SU-DHL-6 (cell line): ENCODE data around the gene ANXA3.

Experiments
- H2AFZ ChIP-seq: fragments of 200-600 bp; sonication (generic); 2 replicates; pipeline ENCODE4 v1.6.1; 2014; ENCODE audit warnings: low read depth, mild to moderate bottlenecking, moderate library complexity, mixed read lengths, antibody characterized with exemption, low read length; ENCODE audit not compliant: severe bottlenecking
- H3F3A ChIP-seq: fragments of 200-600 bp; shearing (Covaris generic); 2 replicates; pipeline ENCODE4 v1.6.0; 2016; ENCODE audit warnings: antibody characterized with exemption, mild to moderate bottlenecking; ENCODE audit not compliant: insufficient read depth
- H3K27ac ChIP-seq: fragments of 200-600 bp; sonication (generic); 2 replicates; pipeline ENCODE4 v1.5.1; 2016; ENCODE audit warnings: low read depth, mild to moderate bottlenecking, low read length, moderate library complexity, mixed read lengths
- H3K27me3 ChIP-seq: fragments of 200-600 bp; sonication (generic), shearing (Covaris generic); 2 replicates; pipeline ENCODE4 v1.6.0; 2014; ENCODE audit warnings: mild to moderate bottlenecking, low read length
- H3K36me3 ChIP-seq: fragments of 200-600 bp; sonication (generic); 2 replicates; pipeline ENCODE4 v1.6.1; 2014; ENCODE audit warnings: mild to moderate bottlenecking, low read length, mixed read lengths
- H3K4me2 ChIP-seq: fragments of 300-600, 200-600 bp; shearing (Covaris generic), sonication (generic); 2 replicates; pipeline ENCODE4 v1.6.0; 2014; ENCODE audit warnings: low read length, low read depth, mild to moderate bottlenecking; ENCODE audit not compliant: poor library complexity, severe bottlenecking
- H3K4me3 ChIP-seq: fragments of 200-600 bp; sonication (generic); 2 replicates; pipeline ENCODE4 v1.5.1; 2014; ENCODE audit warnings: antibody characterized with exemption, low read length, mild to moderate bottlenecking, mixed read lengths; ENCODE audit not compliant: insufficient read depth, poor library complexity, severe bottlenecking
- H3K79me2 ChIP-seq: fragments of 200-600 bp; sonication (generic); 2 replicates; pipeline ENCODE4 v1.6.1; 2014; ENCODE audit warnings: mild to moderate bottlenecking, low read length, moderate library complexity; ENCODE audit not compliant: insufficient read depth
- H3K9ac ChIP-seq: fragments of 200-600 bp; sonication (generic); 2 replicates; pipeline ENCODE4 v1.7.0; 2014; ENCODE audit warnings: mild to moderate bottlenecking, low read length
- H3K9me2 ChIP-seq: fragments of 200-600 bp; sonication (generic); replicated peaks from 2 replicates; pipeline ENCODE4 v1.6.1; 2014; ENCODE audit warnings: low read length; ENCODE audit not compliant: insufficient read depth
- H3K9me3 ChIP-seq: fragments of 200-600 bp; sonication (generic); 2 replicates; pipeline ENCODE4 v1.6.1; 2014; ENCODE audit warnings: low read length, mixed read lengths; ENCODE audit not compliant: insufficient read depth
- H4K20me1 ChIP-seq: fragments of 200-600 bp; sonication (generic); 2 replicates; pipeline ENCODE4 v1.6.1; 2014; ENCODE audit warnings: low read depth, mild to moderate bottlenecking, antibody characterized with exemption, low read length, moderate library complexity, mixed read lengths
- CTCF ChIP-seq: fragments of 200-600 bp; sonication (generic); IDR thresholded peaks from one replicate; pipeline ENCODE4 v1.5.1; 2017; ENCODE audit warnings: antibody characterized with exemption, mild to moderate bottlenecking, low read length, moderate library complexity; ENCODE audit not compliant: insufficient read depth, poor library complexity, severe bottlenecking
- EZH2phosphoT487 ChIP-seq: fragments of 200-600 bp; sonication (generic), shearing (Covaris generic); conservative IDR thresholded peaks from 2 replicates; pipeline ENCODE4 v1.6.1; 2018; ENCODE audit warnings: mild to moderate bottlenecking, antibody characterized with exemption, low read length, moderate library complexity, mixed read lengths

Gene ANXA3

GRCh38 chr4:78568640-78569305 is 17.2 kb downstream of the ANXA3 start:
- Histone ChIP-seq H3K4me2 (no peak overlapping the region), H3K79me2 (no peaks in the 10 kb centered on the region), H3K9me2 (no peaks in the 10 kb centered on the region), H3K4me3 (no peak overlapping the region), H2AFZ (no peak overlapping the region), H3K9ac (no peak overlapping the region), H3F3A (no peaks in the 10 kb centered on the region), H4K20me1 (no peaks in the 10 kb centered on the region), H3K9me3 (no peaks in the 10 kb centered on the region), H3K27me3 (no peaks in the 10 kb centered on the region), H3K27ac (no peak overlapping the region), H3K36me3 (no peaks in the 10 kb centered on the region)
- TF ChIP-seq EZH2phosphoT487 (no peak), CTCF (no peak)

GRCh38 chr4:78569306-78569821 is 17.8 kb downstream of the ANXA3 start:
- Histone ChIP-seq H3F3A (no peaks in the 10 kb centered on the region), H3K9me2 (no peaks in the 10 kb centered on the region), H3K9me3 (no peaks in the 10 kb centered on the region), H3K36me3 (no peaks in the 10 kb centered on the region), H4K20me1 (no peaks in the 10 kb centered on the region), H3K4me2 (no peak overlapping the region), H2AFZ (no peak overlapping the region), H3K27ac (no peak overlapping the region), H3K79me2 (no peaks in the 10 kb centered on the region), H3K4me3 (no peak overlapping the region), H3K27me3 (no peaks in the 10 kb centered on the region), H3K9ac (no peak overlapping the region)
- TF ChIP-seq EZH2phosphoT487 (no peak), CTCF (no peak)

- no peak for TF ChIP-seq CTCF
- no peak for TF ChIP-seq EZH2phosphoT487
- no peaks in the 10 kb centered on the region for H3K9me3 ChIP-seq
These were observed 18.5 kb downstream of the ANXA3 start for GRCh38 chr4:78570117-78570516.

More at GRCh38 chr4:78570117-78570516, 18.5 kb downstream of the ANXA3 start:
- Histone ChIP-seq H4K20me1 (no peaks in the 10 kb centered on the region), H3K27ac (no peak overlapping the region), H3K27me3 (no peaks in the 10 kb centered on the region), H3K36me3 (no peaks in the 10 kb centered on the region), H3K9me2 (no peaks in the 10 kb centered on the region), H3K79me2 (no peaks in the 10 kb centered on the region), H3F3A (no peaks in the 10 kb centered on the region), H3K4me2 (no peak overlapping the region), H2AFZ (no peak overlapping the region), H3K4me3 (no peak overlapping the region), H3K9ac (no peak overlapping the region)
